ENCODE results near the gene THSD7A. TPM values are rescaled to one million over a fixed set of nuclear protein-coding genes. Genes with fewer than 3 reads are reported as not detected.

THSD7A gene
- total RNA-seq, 4 donors from 2014 or later = 0.30 to 2.6 (median 1.4) TPM

GRCh38 chr7:11584406-11585031 is 247.5 kb downstream of the THSD7A start:
- H3K4me3 ChIP-seq (ENCODE audit: low read depth, poor library complexity, severe bottlenecking) = no peak overlapping the region
- 7 to 10% methylated on average over 2 of the region's 2 CpGs for WGBS, 2 donors
- intact Hi-C loops (cut with DNase I; ENCODE audit: low total_unique reads) = no loop called here
- TF ChIP-seq POLR2A (IDR thresholded peaks at IDR 0.05) = no peak
- no peak for TF ChIP-seq CTCF (IDR thresholded peaks at IDR 0.05)
- no peak for DNase-seq (ENCODE audit: low spot score in 2 of 2)

GRCh38 chr7:11579141-11579540 is 252.9 kb downstream of the THSD7A start:
- no peak overlapping the region for H3K4me3 ChIP-seq (ENCODE audit: low read depth, poor library complexity, severe bottlenecking)
- intact Hi-C loops (cut with DNase I; ENCODE audit: low total_unique reads) = no loop called here
- no peak for DNase-seq (ENCODE audit: low spot score in 2 of 2)
- TF ChIP-seq POLR2A (IDR thresholded peaks at IDR 0.05) (no peak), CTCF (IDR thresholded peaks at IDR 0.05) (no peak)
- WGBS, 2 donors = 86 to 93% methylated on average over 4 of the region's 4 CpGs

GRCh38 chr7:11576310-11576709 is 255.7 kb downstream of the THSD7A start:
- intact Hi-C loops (cut with DNase I; ENCODE audit: low total_unique reads) = no loop called here
- WGBS, 2 donors = 87 to 90% methylated on average over 4 of the region's 4 CpGs
- TF ChIP-seq CTCF (IDR thresholded peaks at IDR 0.05) (no peak), POLR2A (IDR thresholded peaks at IDR 0.05) (no peak)

GRCh38 chr7:11573128-11573750 is 258.8 kb downstream of the THSD7A start:
- DNase-seq (ENCODE audit: low spot score in 2 of 2) = no peak
- intact Hi-C loops (cut with DNase I; ENCODE audit: low total_unique reads) = no loop called here
- TF ChIP-seq POLR2A (IDR thresholded peaks at IDR 0.05) (no peak), CTCF (IDR thresholded peaks at IDR 0.05) (no peak)
- H3K4me3 ChIP-seq (ENCODE audit: low read depth, poor library complexity, severe bottlenecking) = no peak overlapping the region
- 65 to 81% methylated on average over 1 of the region's 1 CpG for WGBS, 2 donors

More at GRCh38 chr7:11576310-11576709, 255.7 kb downstream of the THSD7A start:
- DNase-seq (ENCODE audit: low spot score in 2 of 2) = no peak
- no peak overlapping the region for H3K4me3 ChIP-seq (ENCODE audit: low read depth, poor library complexity, severe bottlenecking)

- intact Hi-C loops (cut with DNase I; ENCODE audit: low total_unique reads) = no loop called here
- no peak overlapping the region for H3K4me3 ChIP-seq (ENCODE audit: low read depth, poor library complexity, severe bottlenecking)
- DNase-seq (ENCODE audit: low spot score in 2 of 2) = no peak
- no peak for TF ChIP-seq CTCF (IDR thresholded peaks at IDR 0.05)
- no peak for TF ChIP-seq POLR2A (IDR thresholded peaks at IDR 0.05)
- 69 to 73% methylated on average over 2 of the region's 2 CpGs for WGBS, 2 donors
Measured at GRCh38 chr7:11570922-11571550, 261.0 kb downstream of the THSD7A start.

Data from lower leg skin (tissue), 4 donors.